ENCODE results near the gene CTRB1.

CTRB1 gene

DNA sequence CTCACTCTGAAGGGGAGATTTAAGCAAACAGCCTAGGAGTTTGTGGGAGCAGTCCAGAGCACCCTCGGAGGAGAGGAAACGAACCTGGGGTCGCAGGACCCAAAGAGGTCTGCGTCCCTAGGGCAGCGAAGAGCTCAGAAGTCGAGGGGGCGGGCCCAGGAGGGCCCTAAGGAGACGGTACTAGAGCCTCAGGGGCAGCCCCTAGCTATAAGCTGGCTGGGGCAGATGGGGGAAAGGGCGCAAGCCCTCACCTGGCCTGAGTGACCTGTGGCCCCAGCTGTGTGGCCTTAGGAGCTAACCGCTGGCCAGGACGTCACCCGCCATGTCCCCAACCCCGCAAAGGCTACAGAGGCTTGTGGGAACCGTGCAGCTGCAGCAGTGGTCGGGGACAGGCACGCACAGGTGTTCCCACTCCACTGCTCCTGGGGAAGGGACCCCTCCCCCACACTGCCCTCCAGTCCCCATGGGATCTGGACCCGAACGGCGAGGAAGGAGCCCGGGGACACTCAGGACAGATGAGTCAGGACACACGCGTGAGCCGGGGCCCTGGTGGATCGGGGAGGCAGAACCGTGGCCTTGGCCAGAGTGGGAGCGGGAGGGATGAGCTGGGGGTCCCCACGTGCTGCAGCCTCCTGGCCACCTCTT is 9.8 kb upstream of the CTRB1 start:
- TF ChIP-seq CREB1 (IDR thresholded peaks at IDR 0.05; ENCODE audit: low read depth) (no peak), EGR1 (IDR thresholded peaks at IDR 0.05) (no peak), TAF1 (IDR thresholded peaks at IDR 0.05; ENCODE audit: low read depth) (no peak), CEBPB (IDR thresholded peaks at IDR 0.05) (no peak), NFIC (IDR thresholded peaks at IDR 0.05) (no peak), EP300 (IDR thresholded peaks at IDR 0.05; ENCODE audit: borderline replicate concordance) (no peak), FOXM1 (IDR thresholded peaks at IDR 0.05; ENCODE audit: borderline replicate concordance, low read depth) (no peak), RAD21 (IDR thresholded peaks at IDR 0.05; ENCODE audit: low read depth) (no peak), YY1 (IDR thresholded peaks at IDR 0.05; ENCODE audit: low read depth) (no peak), TCF12 (IDR thresholded peaks at IDR 0.05; ENCODE audit: low read depth) (no peak), ZBTB7A (IDR thresholded peaks at IDR 0.05; ENCODE audit: low read depth) (no peak), TEAD4 (IDR thresholded peaks at IDR 0.05) (no peak)
- TF ChIP-seq, protein P1, sequence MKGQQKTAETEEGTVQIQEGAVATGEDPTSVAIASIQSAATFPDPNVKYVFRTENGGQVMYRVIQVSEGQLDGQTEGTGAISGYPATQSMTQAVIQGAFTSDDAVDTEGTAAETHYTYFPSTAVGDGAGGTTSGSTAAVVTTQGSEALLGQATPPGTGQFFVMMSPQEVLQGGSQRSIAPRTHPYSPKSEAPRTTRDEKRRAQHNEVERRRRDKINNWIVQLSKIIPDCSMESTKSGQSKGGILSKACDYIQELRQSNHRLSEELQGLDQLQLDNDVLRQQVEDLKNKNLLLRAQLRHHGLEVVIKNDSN (IDR thresholded peaks at IDR 0.05), result no peak
- TF ChIP-seq, protein P2, sequence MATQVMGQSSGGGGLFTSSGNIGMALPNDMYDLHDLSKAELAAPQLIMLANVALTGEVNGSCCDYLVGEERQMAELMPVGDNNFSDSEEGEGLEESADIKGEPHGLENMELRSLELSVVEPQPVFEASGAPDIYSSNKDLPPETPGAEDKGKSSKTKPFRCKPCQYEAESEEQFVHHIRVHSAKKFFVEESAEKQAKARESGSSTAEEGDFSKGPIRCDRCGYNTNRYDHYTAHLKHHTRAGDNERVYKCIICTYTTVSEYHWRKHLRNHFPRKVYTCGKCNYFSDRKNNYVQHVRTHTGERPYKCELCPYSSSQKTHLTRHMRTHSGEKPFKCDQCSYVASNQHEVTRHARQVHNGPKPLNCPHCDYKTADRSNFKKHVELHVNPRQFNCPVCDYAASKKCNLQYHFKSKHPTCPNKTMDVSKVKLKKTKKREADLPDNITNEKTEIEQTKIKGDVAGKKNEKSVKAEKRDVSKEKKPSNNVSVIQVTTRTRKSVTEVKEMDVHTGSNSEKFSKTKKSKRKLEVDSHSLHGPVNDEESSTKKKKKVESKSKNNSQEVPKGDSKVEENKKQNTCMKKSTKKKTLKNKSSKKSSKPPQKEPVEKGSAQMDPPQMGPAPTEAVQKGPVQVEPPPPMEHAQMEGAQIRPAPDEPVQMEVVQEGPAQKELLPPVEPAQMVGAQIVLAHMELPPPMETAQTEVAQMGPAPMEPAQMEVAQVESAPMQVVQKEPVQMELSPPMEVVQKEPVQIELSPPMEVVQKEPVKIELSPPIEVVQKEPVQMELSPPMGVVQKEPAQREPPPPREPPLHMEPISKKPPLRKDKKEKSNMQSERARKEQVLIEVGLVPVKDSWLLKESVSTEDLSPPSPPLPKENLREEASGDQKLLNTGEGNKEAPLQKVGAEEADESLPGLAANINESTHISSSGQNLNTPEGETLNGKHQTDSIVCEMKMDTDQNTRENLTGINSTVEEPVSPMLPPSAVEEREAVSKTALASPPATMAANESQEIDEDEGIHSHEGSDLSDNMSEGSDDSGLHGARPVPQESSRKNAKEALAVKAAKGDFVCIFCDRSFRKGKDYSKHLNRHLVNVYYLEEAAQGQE (IDR thresholded peaks at IDR 0.05; ENCODE audit: low read depth), result no peak
- TF ChIP-seq, protein P3, sequence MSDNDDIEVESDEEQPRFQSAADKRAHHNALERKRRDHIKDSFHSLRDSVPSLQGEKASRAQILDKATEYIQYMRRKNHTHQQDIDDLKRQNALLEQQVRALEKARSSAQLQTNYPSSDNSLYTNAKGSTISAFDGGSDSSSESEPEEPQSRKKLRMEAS (IDR thresholded peaks at IDR 0.05), result no peak

DNA sequence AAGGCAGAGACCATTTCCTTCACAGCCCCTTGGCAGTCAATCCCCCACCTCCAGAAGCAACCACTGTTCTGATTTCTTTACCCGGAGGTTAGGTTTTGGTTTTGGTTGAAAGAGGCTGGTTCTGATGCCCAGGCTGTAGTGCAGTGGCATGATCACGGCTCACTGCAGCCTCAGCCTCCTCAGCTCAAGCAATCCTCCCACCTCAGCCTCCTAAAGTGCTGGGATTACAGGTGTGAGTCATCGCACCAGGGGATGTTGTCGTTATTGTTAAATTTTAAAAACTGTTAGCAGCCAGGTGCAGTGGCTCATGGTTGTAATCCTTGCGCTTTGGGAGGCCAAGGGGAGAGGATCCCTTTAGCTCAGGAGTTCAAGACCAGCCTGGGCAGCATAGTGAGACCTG is 8.8 kb upstream of the CTRB1 start:
- no peak for TF ChIP-seq ZBTB7A (IDR thresholded peaks at IDR 0.05; ENCODE audit: low read depth)
- TF ChIP-seq EP300 (IDR thresholded peaks at IDR 0.05; ENCODE audit: borderline replicate concordance), result no peak
- no peak for TF ChIP-seq FOXM1 (IDR thresholded peaks at IDR 0.05; ENCODE audit: borderline replicate concordance, low read depth)
- TF ChIP-seq, protein P2 (IDR thresholded peaks at IDR 0.05; ENCODE audit: low read depth), result no peak
- TF ChIP-seq TAF1 (IDR thresholded peaks at IDR 0.05; ENCODE audit: low read depth), result no peak
- TF ChIP-seq TEAD4 (IDR thresholded peaks at IDR 0.05), result no peak
- TF ChIP-seq NFIC (IDR thresholded peaks at IDR 0.05), result no peak
- TF ChIP-seq, protein P1 (IDR thresholded peaks at IDR 0.05), result no peak
- TF ChIP-seq, protein P3 (IDR thresholded peaks at IDR 0.05), result no peak
- no peak for TF ChIP-seq TCF12 (IDR thresholded peaks at IDR 0.05; ENCODE audit: low read depth)
- TF ChIP-seq CEBPB (IDR thresholded peaks at IDR 0.05), result no peak
- TF ChIP-seq YY1 (IDR thresholded peaks at IDR 0.05; ENCODE audit: low read depth), result no peak
- no peak for TF ChIP-seq EGR1 (IDR thresholded peaks at IDR 0.05)
- TF ChIP-seq CREB1 (IDR thresholded peaks at IDR 0.05; ENCODE audit: low read depth), result no peak
- no peak for TF ChIP-seq RAD21 (IDR thresholded peaks at IDR 0.05; ENCODE audit: low read depth)

DNA sequence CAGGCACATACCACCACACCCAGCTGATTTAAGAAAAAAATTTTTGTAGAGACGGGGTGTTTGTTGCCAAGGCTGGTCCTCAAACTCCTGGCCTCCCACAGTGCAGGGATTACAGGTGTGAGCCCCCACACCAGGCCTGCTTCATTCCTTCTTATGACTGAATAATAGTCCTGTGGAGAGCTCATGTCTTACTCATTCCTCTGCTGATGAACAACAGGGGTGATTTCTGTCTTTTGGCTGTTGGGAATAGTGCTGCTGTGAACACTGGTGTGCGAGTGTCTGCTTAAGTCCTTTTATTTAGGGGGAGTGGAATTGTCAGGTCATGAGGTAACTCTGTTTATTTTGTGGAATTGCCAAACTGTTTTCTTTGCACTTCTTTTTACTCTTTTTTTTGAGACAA is 2.7 kb upstream of the CTRB1 start:
- no peak for TF ChIP-seq TCF12 (IDR thresholded peaks at IDR 0.05; ENCODE audit: low read depth)
- TF ChIP-seq TAF1 (IDR thresholded peaks at IDR 0.05; ENCODE audit: low read depth), result no peak
- TF ChIP-seq, protein P3 (IDR thresholded peaks at IDR 0.05), result no peak

DNA sequence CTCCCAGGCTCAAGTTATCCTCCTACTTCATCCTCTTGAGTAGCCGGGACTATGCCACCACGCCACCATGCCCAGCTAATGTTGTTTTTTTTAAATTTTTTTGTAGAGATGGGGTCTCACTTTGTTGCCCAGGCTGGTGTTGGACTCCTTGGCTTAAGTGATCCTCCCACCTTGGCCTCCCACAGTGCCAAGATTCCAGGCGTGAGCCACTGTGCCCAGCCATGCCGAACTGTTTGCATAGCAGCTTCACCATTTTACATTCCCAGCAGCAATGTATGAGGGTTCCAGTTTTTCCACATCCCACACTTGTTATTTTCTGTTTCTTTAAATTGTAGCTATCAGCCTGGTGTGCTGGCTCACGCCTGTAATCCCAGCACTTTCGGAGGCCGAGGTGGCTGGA is 2.2 kb upstream of the CTRB1 start:
- TF ChIP-seq, protein P2 (IDR thresholded peaks at IDR 0.05; ENCODE audit: low read depth), result no peak
- TF ChIP-seq CREB1 (IDR thresholded peaks at IDR 0.05; ENCODE audit: low read depth) (no peak), YY1 (IDR thresholded peaks at IDR 0.05; ENCODE audit: low read depth) (no peak), RAD21 (IDR thresholded peaks at IDR 0.05; ENCODE audit: low read depth) (no peak), TCF12 (IDR thresholded peaks at IDR 0.05; ENCODE audit: low read depth) (no peak)

All from Ishikawa (cell line).